ENCODE results near the gene ZNF764.

GRCh38 chr16:30601966-30602365 is 43.8 kb upstream of the ZNF764 start:
- no peak for TF ChIP-seq CTCF (IDR thresholded peaks at IDR 0.05)
- no peak for TF ChIP-seq POLR2A (IDR thresholded peaks at IDR 0.05)

Data from esophagus squamous epithelium (tissue), 4 donors.